Fibroblast of mammary gland (primary cell): Measurements from ENCODE around the gene TST.

Source experiments
- DNase-seq: peaks from one replicate; pipeline ENCODE4 v3.0.0-alpha.2; 2010; ENCODE audit warnings: low read depth
- H3K4me3 ChIP-seq: 2 replicates; pipeline ENCODE4 v1.5.1; 2011; ENCODE audit warnings: low read depth, mild to moderate bottlenecking, low read length, moderate library complexity; ENCODE audit not compliant: control insufficient read depth
- TF ChIP-seq, protein P1 (sequence below): conservative IDR thresholded peaks from 2 replicates; pipeline ENCODE4 v1.5.1; 2011; ENCODE audit warnings: low read depth, low read length, inconsistent platforms; ENCODE audit not compliant: control insufficient read depth, insufficient read depth

TST gene

DNA sequence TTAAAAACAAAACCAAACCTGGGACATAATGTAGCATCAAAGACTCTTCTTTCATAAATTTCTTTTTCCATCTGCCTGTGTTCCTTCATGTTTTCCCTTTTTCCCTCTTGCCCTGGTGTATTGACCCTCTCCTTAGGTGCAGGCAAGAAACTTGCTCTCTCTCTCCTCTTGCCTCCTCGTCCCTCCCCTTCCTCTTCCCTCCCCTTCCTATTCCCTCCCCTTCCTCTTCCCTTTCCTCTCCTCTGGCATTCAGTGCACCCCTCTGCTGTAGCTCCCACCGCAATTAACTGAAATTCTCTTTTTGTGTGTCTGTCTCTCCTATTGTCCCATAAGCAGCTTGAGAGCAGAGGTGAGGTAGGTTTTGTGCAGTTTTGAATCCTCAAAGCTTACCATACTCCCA lies 55.9 kb downstream of the TST start:
- TF ChIP-seq, protein P1, sequence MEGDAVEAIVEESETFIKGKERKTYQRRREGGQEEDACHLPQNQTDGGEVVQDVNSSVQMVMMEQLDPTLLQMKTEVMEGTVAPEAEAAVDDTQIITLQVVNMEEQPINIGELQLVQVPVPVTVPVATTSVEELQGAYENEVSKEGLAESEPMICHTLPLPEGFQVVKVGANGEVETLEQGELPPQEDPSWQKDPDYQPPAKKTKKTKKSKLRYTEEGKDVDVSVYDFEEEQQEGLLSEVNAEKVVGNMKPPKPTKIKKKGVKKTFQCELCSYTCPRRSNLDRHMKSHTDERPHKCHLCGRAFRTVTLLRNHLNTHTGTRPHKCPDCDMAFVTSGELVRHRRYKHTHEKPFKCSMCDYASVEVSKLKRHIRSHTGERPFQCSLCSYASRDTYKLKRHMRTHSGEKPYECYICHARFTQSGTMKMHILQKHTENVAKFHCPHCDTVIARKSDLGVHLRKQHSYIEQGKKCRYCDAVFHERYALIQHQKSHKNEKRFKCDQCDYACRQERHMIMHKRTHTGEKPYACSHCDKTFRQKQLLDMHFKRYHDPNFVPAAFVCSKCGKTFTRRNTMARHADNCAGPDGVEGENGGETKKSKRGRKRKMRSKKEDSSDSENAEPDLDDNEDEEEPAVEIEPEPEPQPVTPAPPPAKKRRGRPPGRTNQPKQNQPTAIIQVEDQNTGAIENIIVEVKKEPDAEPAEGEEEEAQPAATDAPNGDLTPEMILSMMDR, result no peak
- no peak overlapping the region for H3K4me3 ChIP-seq
- no peak for DNase-seq

DNA sequence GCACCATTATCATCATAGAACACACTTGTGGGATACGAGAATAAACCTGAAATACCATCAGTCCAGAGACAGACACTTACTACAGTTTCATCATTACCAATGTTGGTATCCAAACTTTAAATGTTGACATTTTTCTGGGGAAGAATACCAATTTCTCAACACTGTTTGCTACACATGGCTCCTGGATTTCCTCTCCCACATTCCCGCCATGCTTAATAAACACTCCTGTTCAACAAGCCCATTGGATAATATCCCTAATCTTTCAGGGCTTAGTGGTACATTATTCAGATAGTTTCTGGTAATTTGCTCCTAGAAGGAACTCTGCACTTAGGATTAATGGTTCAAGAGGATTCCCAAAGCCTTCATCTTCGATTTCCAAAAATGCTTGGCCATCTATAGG lies 57.6 kb downstream of the TST start:
- H3K4me3 ChIP-seq, result no peak overlapping the region
- no peak for DNase-seq
- TF ChIP-seq, protein P1, result no peak
